AG10803 (cell line): ENCODE measurements around the gene FGF8.
A peak's percentile ranks its signal among the peaks of the same experiment; 100 is the strongest.

Source experiments
- DNase-seq: peaks from one replicate; pipeline ENCODE4 v3.0.0; 2010; ENCODE audit warnings: low read depth
- H3K4me3 ChIP-seq: 2 replicates; pipeline ENCODE4 v1.5.1; 2011; ENCODE audit warnings: mild to moderate bottlenecking, low read length, control low read depth
- CTCF ChIP-seq: conservative IDR thresholded peaks from 2 replicates; pipeline ENCODE4 v1.5.1; 2011; ENCODE audit warnings: mild to moderate bottlenecking, low read length, control low read depth, inconsistent platforms

Gene FGF8

GRCh38 chr10:101781655-101781983 is 5.7 kb upstream of the FGF8 start:
- TF ChIP-seq CTCF, result no peak
- DNase-seq, result no peak
- no peak overlapping the region for H3K4me3 ChIP-seq

- H3K4me3 ChIP-seq, result no peak overlapping the region
- peak; percentile 53 for DNase-seq
- peak; percentile 83 for TF ChIP-seq CTCF
These were observed 5.1 kb upstream of the FGF8 start for GRCh38 chr10:101780818-101781654.

GRCh38 chr10:101780187-101780817 is 4.4 kb upstream of the FGF8 start:
- H3K4me3 ChIP-seq, result peak overlapping the region; percentile 38
- TF ChIP-seq CTCF, result no peak
- DNase-seq, result no peak

GRCh38 chr10:101779544-101780186 is 3.8 kb upstream of the FGF8 start:
- TF ChIP-seq CTCF, result peak; percentile 68
- peak; percentile 44 for DNase-seq
- peak overlapping the region; percentile 38 for H3K4me3 ChIP-seq

GRCh38 chr10:101778781-101779543 is 3.0 kb upstream of the FGF8 start:
- H3K4me3 ChIP-seq, result peak overlapping the region; percentile 9; the same call in 1 of the 2 replicates
- peak; percentile 6 for DNase-seq
- TF ChIP-seq CTCF, result no peak

GRCh38 chr10:101778151-101778780 is 2.4 kb upstream of the FGF8 start:
- TF ChIP-seq CTCF, result no peak
- H3K4me3 ChIP-seq, result no peak overlapping the region
- DNase-seq, result no peak
